ENCODE results near the gene PIP5KL1.

Gene PIP5KL1

GRCh38 chr9:127931092-127931881, 710 bp upstream of the PIP5KL1 start:
- DNase-seq (ENCODE audit: extremely low spot score), result peak; percentile 34
- CTCF ChIA-PET, result interaction anchor here (0.6 kb wide), 1 partner anchor 209 kb away, joined by 4 read pairs; no protein-coding TSS in a partner anchor
- POLR2A ChIA-PET, result interaction anchor here (1.2 kb wide), 2 partner anchors 41 to 136 kb away, joined by 3 read pairs; partner anchors contain the start of genes NAIF1 and SLC25A25
- no peak for TF ChIP-seq FOXK2 (IDR thresholded peaks at IDR 0.05)
- no peak for TF ChIP-seq SUZ12 (IDR thresholded peaks at IDR 0.05)
- TF ChIP-seq HDGF (IDR thresholded peaks at IDR 0.05; ENCODE audit: borderline replicate concordance), result no peak
- TF ChIP-seq ARNT (IDR thresholded peaks at IDR 0.05), result no peak
- no peak for TF ChIP-seq LEF1 (IDR thresholded peaks at IDR 0.05; ENCODE audit: borderline replicate concordance)
- no peak for TF ChIP-seq BHLHE40 (IDR thresholded peaks at IDR 0.05; ENCODE audit: borderline replicate concordance)
- no peak for TF ChIP-seq FOXM1 (IDR thresholded peaks at IDR 0.05; ENCODE audit: borderline replicate concordance)
- TF ChIP-seq L3MBTL2 (conservative IDR thresholded peaks at IDR 0.05), result no peak

GRCh38 chr9:127929625-127929979, 975 bp downstream of the PIP5KL1 start:
- no peak for TF ChIP-seq BHLHE40 (IDR thresholded peaks at IDR 0.05; ENCODE audit: borderline replicate concordance)
- no peak for TF ChIP-seq ARNT (IDR thresholded peaks at IDR 0.05)
- TF ChIP-seq ELF4 (IDR thresholded peaks at IDR 0.05), result no peak
- TF ChIP-seq FOXA1 (IDR thresholded peaks at IDR 0.05), result no peak
- TF ChIP-seq PKNOX1 (IDR thresholded peaks at IDR 0.05), result no peak
- TF ChIP-seq FOXK2 (IDR thresholded peaks at IDR 0.05), result no peak
- no peak for TF ChIP-seq LEF1 (IDR thresholded peaks at IDR 0.05; ENCODE audit: borderline replicate concordance)
- no peak for TF ChIP-seq ZNF384 (IDR thresholded peaks at IDR 0.05)
- TF ChIP-seq L3MBTL2 (conservative IDR thresholded peaks at IDR 0.05), result no peak
- no peak for TF ChIP-seq SUZ12 (IDR thresholded peaks at IDR 0.05)
- TF ChIP-seq FOXM1 (IDR thresholded peaks at IDR 0.05; ENCODE audit: borderline replicate concordance), result no peak
- no peak for TF ChIP-seq CTBP1 (IDR thresholded peaks at IDR 0.05; ENCODE audit: borderline replicate concordance)
- TF ChIP-seq SP1 (IDR thresholded peaks at IDR 0.05), result no peak
- no peak for DNase-seq (ENCODE audit: extremely low spot score)
- ChIA-PET CTCF (interaction anchor here (0.6 to 1.5 kb wide), 4 partner anchors 8 to 195 kb away, joined by 3 to 8 read pairs (median 6); partner anchors contain the start of gene TOR2A), POLR2A (interaction anchor here (1.1 kb wide), 1 partner anchor 13 kb away, joined by 4 read pairs; no protein-coding TSS in a partner anchor)

- CTCF ChIA-PET, result interaction anchor here (0.7 to 1.5 kb wide), 3 partner anchors 8 to 194 kb away, joined by 3 to 8 read pairs (median 3); partner anchors contain the start of gene TOR2A
- no peak for DNase-seq (ENCODE audit: extremely low spot score)
Observed at GRCh38 chr9:127928676-127929624, 1.6 kb downstream of the PIP5KL1 start.

GRCh38 chr9:127927988-127928675, 2.4 kb downstream of the PIP5KL1 start:
- no peak for DNase-seq (ENCODE audit: extremely low spot score)
- CTCF ChIA-PET, result interaction anchor here (1.3 kb wide), 1 partner anchor 193 kb away, joined by 3 read pairs; the partner anchor contains the start of gene TOR2A
- POLR2A ChIA-PET, result no interaction called here
- TF ChIP-seq FOXK2 (IDR thresholded peaks at IDR 0.05) (no peak), FOXM1 (IDR thresholded peaks at IDR 0.05; ENCODE audit: borderline replicate concordance) (no peak), ZNF384 (IDR thresholded peaks at IDR 0.05) (no peak), SP1 (IDR thresholded peaks at IDR 0.05) (no peak), FOXA1 (IDR thresholded peaks at IDR 0.05) (no peak), NFRKB (IDR thresholded peaks at IDR 0.05) (no peak), L3MBTL2 (conservative IDR thresholded peaks at IDR 0.05) (no peak), PKNOX1 (IDR thresholded peaks at IDR 0.05) (no peak), ARNT (IDR thresholded peaks at IDR 0.05) (no peak), SUZ12 (IDR thresholded peaks at IDR 0.05) (no peak), HDGF (IDR thresholded peaks at IDR 0.05; ENCODE audit: borderline replicate concordance) (no peak), TARDBP (IDR thresholded peaks at IDR 0.05) (no peak), BHLHE40 (IDR thresholded peaks at IDR 0.05; ENCODE audit: borderline replicate concordance) (no peak)

More at GRCh38 chr9:127928676-127929624, 1.6 kb downstream of the PIP5KL1 start:
- TF ChIP-seq SUZ12 (IDR thresholded peaks at IDR 0.05), result no peak
- TF ChIP-seq NFRKB (IDR thresholded peaks at IDR 0.05), result no peak
- TF ChIP-seq SP1 (IDR thresholded peaks at IDR 0.05), result no peak
- no peak for TF ChIP-seq HDGF (IDR thresholded peaks at IDR 0.05; ENCODE audit: borderline replicate concordance)
- TF ChIP-seq ZNF384 (IDR thresholded peaks at IDR 0.05), result no peak
- TF ChIP-seq LEF1 (IDR thresholded peaks at IDR 0.05; ENCODE audit: borderline replicate concordance), result no peak
- TF ChIP-seq FOXK2 (IDR thresholded peaks at IDR 0.05), result no peak
- no peak for TF ChIP-seq FOXA1 (IDR thresholded peaks at IDR 0.05)
- TF ChIP-seq CTBP1 (IDR thresholded peaks at IDR 0.05; ENCODE audit: borderline replicate concordance), result no peak
- no peak for TF ChIP-seq L3MBTL2 (conservative IDR thresholded peaks at IDR 0.05)
- no peak for TF ChIP-seq ELF4 (IDR thresholded peaks at IDR 0.05)
- TF ChIP-seq BHLHE40 (IDR thresholded peaks at IDR 0.05; ENCODE audit: borderline replicate concordance), result no peak
- TF ChIP-seq FOXM1 (IDR thresholded peaks at IDR 0.05; ENCODE audit: borderline replicate concordance), result no peak
- TF ChIP-seq TARDBP (IDR thresholded peaks at IDR 0.05), result no peak
- TF ChIP-seq ARNT (IDR thresholded peaks at IDR 0.05), result no peak
- TF ChIP-seq PKNOX1 (IDR thresholded peaks at IDR 0.05), result no peak
- POLR2A ChIA-PET, result no interaction called here
